GM18909 (cell line): ENCODE measurements around the gene RAB9A.
A peak's percentile ranks its signal among the peaks of the same experiment; 100 is the strongest.
"Not testable (repeated sequence)": the region's sequence is repeated elsewhere in the genome, so short reads cannot be mapped to it uniquely, and the experiment has no call there.

Experiments
- ATAC-seq: cut with Tn5 transposase; IDR thresholded peaks from one replicate; pipeline ENCODE4 v1.9.1; 2021; ENCODE audit warnings: mild to moderate bottlenecking; ENCODE audit not compliant: unreplicated experiment, poor library complexity

The RAB9A gene, protein sequence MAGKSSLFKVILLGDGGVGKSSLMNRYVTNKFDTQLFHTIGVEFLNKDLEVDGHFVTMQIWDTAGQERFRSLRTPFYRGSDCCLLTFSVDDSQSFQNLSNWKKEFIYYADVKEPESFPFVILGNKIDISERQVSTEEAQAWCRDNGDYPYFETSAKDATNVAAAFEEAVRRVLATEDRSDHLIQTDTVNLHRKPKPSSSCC

DNA sequence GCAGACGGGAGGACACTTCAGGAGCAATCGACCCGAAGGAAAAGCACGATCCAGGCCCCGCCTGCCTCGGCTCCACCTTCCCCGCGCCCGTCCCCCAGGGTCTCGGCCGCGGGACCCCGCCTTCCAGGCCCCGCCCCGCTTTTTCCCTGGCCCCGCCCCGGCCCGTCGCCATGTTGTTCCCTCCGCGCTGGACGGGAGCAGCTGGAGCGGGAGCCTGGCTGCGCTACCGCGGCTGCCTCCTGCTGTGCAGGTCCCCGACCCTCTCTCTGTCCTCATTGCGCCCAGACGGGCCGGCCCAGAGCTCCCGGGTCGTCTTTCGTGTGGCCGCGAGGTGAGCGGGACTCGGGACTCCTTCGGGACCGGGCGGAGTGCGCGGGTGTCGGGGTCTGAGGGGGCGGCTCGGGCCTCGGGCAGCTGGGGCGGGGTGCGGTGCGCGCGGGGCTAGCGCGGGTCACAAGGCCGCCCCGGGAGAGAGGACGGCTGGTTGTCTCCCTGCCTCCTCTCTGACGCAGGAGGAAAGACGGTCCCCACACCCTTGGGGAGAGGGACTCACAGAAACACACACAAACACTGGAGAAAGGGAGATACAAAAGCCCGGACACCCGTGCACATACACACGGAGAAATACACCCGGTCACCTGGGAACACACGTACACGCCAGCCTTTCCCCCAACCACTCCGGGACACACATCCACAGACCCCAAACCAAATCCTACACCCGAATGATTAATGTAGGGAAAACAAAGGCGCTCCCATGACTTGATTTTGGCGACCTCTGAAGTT lies at the start of gene RAB9A:
Gene RAB9A, plus strand, starts transcription at position 171 of the 783 bp plus-strand sequence. CDS start 19,619 bp downstream, outside the sequence.
- ATAC-seq, result peak; percentile 75

DNA sequence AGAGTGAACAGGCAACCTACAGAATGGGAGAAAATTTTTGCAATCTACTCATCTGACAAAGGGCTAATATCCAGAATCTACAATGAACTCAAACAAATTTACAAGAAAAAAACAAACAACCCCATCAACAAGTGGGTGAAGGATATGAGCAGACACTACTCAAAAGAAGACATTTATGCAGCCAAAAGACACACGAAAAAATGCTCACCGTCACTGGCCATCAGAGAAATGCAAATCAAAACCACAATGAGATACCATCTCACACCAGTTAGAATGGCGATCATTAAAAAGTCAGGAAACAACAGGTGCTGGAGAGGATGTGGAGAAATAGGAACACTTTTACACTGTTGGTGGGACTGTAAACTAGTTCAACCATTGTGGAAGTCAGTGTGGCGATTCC lies 47.2 kb upstream of the RAB9A start:
- ATAC-seq, result not testable (repeated sequence)

DNA sequence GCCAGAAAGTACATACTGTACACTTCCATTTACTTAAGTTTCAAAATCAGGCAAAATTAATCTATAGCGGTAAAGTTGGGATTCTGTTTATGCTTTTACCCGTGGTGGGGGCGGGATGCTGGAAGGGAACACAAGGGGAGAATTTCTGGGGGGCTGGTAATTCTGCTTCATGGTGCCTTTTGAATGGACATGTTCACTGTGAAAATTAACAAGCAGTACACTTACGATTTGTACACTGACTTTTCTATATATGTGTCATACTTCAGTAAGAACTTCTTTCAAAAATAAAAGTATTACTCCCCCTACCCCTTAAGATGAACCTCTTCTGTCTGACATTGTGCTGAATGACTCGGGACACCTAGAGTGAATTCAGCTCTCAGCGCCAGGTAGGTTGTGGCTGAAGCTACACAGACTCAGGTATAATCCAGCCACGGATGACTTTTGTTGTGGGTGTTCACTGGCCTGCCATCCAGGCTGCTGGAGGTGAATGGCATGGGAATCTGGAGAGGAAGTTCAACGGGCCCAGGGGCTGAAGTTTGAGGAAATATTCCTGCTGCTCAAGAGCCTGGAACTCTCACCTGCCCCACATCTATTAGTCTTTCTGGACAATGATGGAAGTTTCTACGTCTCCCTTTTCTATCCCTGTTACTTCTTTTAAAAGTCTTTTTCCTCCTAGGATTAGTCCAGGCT lies 43.3 kb upstream of the RAB9A start:
- ATAC-seq, result no peak

DNA sequence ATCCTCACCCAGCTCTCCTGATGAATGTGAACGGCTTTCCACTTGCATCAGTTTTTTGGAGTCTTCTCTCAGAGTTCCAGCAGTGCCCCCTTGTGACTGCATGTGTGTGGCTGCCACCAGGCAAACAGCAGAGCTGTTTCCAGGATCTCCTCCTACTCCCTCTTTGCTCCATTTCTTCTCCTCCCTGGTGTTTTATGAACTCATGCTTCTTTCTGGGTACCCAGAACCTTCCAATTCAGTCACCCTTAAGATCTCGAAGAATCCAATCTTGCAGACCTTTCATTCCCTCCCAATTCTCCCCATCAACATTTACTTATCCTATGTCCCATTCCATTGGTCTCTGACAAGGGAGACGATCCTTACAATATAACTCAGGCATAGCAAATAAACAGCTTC lies 42.8 kb upstream of the RAB9A start:
- ATAC-seq, result no peak

DNA sequence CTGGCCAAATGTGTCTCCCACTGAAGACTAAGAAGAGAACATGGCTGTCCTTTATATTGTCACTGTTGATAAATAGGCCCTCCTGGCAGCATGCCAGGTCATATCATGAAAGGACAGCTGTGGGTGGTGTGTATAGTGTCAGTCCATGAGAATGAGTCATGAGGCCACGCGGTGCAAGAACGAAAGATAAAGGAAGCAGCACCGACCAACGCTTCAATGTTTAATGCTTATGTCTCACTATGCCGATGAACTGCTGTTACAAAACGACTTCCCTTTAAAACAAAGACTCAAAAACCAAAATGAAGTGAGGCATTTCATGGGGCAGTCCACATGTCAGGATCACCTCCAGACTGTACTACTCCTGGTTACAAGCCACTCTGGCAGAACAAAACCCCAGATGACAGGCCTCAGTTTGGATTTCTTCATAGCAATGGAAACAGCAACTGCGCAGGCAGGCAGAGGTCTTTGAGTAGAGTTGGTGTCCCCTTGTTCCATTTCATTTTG lies 41.2 kb upstream of the RAB9A start:
- no peak for ATAC-seq

DNA sequence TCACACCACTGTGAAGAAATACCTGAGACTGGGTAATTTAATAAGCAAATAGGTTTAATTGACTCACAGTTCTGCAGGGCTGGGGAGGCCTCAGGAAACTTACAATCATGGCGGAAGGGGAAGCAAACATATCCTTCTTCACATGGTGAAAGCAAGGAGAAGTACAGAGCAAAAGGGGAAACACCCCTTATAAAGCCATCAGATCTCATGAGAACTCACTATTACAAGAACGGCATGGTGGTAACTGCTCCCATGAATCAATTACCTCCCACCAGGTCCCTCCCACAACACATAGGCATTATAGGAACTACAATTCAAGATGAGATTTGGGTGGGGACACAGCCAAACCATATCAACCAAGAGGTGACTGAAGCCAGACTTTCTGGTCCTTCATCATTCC lies 40.6 kb upstream of the RAB9A start:
- not testable (repeated sequence) for ATAC-seq

DNA sequence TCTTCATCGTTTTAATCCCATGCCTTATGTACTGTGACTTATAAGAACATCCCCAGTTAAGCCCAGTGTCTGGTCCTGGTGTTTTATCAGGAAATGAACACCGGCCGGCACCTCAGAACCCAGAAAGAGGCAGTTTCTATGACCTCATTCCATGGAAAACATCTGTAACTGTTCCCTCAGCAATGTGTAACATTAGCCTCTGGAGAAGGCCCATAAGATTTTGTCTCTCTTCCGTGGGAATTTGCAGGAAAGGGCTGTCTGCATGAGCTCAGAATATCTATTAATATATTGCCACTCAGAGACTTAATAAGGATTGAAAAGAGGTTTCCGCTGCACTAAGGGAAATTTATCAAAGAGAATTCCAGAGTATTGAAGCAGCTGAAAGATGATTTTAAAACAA lies 39.1 kb upstream of the RAB9A start:
- no peak for ATAC-seq

DNA sequence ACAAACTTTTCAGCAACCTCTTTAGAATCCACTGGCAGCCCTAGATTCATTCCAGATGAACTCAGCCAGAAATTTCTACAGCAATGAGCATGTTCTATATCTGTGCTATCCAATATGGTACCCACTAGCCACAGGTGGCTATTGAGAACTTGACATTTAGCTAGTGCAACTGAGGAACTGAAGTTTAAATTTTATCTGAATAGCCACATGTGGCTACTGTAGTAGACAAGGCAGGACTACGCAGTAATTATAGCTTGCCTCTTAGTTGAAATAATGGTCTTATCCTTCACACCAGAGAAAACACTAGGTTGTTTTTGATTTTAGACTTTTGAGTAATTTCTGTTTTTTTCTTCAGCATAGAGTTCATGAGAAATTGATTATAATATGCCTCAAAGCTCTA lies 38.6 kb upstream of the RAB9A start:
- ATAC-seq, result no peak

DNA sequence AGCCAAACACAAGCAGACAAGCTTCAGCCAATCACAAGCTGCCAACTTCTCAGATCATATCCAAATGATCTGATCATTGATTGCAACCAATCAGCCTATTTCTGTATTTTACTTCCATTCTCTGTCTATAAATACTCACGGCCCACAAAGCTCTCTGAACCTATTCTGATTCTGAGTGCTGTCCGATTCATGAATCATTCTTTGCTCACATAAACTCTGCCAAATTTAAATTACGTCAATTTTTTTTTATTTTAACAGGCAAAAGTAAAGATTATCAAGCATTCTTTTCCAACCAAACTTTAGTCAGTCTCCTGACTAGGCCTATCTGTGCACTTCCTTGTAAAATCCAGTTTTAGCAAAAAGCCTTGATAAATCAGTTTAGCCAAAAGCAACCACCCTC lies 37.8 kb upstream of the RAB9A start:
- no peak for ATAC-seq

DNA sequence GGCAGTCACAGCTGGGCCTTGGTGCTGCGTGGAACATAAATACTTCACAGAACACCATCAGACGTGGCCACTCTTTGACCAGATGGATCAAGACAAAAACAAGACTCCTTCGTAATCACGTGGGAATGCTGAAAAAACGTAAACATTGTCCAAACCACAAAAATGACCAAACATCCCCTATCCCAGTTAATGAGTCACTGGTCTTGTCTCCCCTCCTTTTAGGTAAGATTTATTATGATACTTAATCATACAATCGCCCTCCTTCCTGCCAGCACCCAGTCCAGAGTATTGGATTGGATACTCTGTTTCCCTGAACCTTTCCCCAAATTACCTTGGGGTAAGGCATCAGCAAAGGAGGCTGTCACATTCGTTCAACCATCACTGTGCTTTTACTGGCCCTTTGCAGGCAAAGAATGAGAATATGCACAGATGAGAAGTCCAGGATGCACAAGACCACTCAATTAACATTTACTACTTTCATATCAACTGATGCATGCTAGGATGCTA lies 36.6 kb upstream of the RAB9A start:
- ATAC-seq, result no peak

DNA sequence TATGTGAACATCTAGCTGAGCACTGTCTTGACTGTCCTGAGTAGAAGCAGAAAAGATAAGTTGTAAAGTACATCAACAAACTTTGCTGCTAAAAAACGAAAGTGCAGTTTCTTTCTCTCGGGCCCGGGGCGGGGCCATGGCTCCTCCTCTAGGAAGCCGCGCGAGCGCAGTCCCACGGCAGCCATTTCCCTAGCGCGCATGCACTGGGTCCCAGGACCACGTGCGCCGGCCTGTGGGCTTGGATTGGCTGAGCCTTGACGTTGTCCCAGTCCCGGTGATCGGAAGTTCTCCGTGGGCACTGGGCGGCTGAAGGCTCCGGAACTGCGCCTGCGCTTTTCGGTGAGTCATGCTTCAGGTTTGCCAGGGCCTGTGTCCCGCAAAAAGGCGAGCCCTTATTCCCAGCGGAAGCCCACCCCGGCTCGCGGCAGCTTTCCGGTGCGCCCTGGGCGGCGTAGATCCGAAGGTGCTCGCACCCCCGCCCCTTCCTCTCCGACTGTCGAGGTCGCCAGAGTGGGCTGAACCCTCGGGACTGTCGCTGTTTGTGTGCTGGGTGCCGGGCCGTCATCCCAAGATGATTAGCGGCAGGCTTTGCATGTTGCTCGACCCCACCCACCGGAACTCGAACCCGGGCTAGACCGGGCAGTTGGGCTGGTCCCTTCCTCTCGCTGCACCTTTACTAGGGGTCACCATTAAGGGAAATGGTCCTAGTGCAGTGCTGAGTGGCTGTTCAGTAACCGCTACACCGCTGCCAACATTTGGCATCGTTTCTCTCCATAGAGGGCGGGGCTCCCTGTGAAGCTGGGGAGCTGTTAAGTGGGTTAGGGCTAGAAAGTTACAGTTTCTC lies 35.9 kb upstream of the RAB9A start, which contains the start of gene TCEANC:
Gene TCEANC, plus strand, starts transcription at position 292 of the 844 bp plus-strand sequence. CDS start 9,368 bp downstream, outside the sequence.
- peak; percentile 97 for ATAC-seq

DNA sequence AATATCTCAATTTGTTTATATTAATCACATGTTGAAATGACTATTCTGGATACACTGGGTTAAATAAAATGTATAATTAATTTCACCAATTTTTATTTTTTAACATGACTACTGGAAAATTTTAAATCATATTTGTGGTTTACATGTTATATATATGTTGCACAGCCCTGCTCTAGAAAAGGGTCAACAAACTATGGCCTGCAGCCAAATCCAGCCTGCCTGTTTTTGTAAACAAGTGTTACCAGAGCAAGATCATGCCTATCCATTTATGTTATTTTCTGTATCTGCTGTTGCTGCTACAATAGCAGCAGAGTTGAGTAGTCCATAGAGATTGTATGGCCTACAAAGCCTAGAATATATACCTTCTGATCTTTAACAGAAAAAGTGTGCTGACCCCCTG lies 34.8 kb upstream of the RAB9A start:
- no peak for ATAC-seq

DNA sequence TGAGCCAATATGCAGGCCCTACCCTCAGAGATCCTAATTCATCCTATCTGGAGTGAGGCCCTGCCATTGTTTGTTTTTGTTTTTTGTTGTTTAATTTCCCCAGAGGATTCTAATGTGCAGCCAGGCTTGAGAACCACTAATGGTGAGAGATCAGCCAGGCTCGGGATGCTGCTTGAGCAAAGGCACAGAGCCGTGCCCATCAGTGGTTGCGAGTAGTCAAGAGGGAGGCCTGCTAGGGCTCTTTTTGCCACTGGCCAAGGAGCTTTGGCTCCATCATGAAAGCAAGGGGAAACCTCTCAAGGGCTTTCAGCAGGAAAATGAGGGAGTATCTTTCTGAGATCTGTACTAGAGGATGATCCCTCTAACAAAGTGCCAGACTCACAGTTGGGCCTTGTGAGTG lies 33.3 kb upstream of the RAB9A start:
- ATAC-seq, result no peak

DNA sequence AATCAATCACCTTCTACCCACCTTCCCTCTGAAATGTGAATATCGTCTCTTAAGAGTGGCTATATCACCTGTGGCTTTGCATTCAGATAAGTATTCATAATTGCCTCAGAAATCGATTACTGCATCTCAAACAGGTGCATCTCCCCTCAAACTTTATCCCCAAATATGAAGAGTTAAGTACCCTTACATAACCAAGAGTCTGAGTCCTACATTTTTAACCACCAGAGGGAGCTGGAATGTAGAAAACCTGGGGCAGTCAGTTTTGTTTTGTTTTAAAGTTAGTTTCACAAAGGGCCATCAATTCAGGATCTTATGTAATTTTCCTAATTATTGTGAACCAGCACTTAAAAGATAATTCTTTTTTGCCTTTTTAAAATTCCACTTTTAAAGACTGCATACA lies 30.3 kb upstream of the RAB9A start:
- no peak for ATAC-seq

DNA sequence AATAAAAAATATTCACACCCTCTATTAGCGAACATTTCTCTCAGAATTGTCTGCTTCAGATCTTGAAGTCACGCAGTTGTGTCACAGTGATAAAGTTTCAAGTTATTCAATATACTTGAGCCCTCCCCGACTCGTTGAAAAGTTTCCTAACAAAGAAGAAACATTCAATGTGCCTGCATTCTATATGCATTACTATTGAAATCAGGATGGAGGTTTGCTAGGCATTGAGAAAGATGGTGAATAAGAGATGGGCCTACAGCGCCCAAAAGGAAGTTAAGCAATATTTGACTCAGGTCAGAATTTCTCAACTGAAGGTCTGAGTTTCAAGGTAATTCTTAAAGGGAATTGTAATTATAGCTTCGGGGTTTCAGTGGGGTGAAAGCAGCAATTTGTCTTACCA lies 29.9 kb upstream of the RAB9A start:
- ATAC-seq, result no peak

DNA sequence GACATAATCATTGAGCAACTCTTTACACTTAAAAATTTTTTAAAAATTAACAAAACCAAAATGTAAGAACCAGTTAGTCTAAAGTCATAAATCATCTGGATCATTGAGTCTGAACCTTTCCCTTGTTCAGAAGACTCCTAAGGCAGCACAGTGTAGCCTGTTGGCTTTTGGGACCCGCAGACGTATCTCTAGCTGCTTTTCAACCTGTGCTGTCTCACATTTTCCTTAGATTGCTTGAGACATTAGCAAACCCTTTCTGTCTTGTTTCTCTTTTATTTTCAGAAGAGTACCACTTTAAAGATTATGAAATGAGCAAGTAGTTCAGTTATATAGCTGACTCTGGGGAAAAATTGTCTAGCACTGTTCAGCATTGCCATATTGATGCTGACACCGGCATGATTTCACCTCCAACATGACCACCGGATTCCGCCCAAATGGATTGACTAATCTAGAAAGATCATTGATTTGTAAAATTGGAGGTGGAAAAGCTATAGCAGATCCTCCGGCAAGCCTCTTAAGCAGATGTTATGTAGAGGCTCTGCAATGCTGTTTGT lies 27.1 kb upstream of the RAB9A start:
- ATAC-seq, result no peak

DNA sequence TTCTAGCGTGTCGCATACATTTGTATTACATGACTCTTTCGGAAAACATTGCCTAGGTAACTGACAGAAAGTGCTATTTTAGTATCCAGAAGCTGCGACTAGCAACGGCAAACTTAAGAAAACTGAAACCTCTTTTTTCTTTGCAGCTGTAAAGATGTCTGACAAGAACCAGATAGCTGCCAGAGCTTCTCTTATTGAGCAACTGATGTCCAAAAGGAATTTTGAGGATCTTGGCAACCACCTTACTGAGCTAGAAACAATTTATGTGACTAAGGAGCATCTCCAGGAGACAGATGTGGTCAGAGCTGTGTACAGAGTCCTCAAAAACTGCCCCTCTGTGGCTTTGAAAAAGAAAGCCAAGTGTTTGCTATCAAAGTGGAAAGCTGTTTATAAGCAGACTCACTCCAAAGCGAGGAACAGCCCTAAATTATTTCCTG lies 26.6 kb upstream of the RAB9A start:
- no peak for ATAC-seq

DNA sequence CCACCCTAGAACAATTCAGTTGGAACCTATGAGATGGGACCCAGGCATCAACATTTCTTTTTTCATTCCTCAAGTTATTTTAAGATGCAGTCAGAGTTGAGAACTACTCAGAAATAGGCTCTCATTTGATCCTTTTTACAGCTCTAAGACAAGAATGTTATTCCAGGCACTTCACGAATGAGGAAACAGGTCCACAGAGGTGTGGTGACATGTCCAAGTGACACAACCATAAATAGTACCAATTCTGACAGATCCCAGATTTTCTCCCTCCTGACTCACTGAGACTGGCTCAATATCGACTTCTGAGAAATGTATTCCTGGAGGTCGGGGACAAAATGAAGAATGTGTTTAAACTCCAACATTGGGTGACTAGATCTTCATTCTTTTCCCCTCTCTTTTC lies 24.9 kb upstream of the RAB9A start:
- no peak for ATAC-seq

DNA sequence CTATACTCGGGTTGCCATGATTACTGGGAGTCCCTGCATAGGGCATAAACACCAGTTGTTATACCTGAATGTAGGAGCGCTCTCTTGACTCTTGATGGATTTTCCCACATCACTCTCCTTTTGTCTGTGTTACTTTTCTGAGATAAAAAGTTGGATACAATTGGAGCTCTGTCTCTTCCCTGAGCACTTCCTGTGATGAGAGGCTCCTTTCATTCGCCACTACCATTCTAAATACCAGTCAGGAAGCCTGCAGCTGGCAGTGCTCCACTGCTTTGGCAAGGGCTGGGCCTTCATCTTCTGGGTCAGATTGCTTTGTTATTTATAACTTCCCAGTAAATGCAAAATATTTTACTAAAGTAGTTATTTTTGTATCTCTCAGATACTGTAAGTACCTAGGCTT lies 22.1 kb upstream of the RAB9A start:
- ATAC-seq, result no peak

DNA sequence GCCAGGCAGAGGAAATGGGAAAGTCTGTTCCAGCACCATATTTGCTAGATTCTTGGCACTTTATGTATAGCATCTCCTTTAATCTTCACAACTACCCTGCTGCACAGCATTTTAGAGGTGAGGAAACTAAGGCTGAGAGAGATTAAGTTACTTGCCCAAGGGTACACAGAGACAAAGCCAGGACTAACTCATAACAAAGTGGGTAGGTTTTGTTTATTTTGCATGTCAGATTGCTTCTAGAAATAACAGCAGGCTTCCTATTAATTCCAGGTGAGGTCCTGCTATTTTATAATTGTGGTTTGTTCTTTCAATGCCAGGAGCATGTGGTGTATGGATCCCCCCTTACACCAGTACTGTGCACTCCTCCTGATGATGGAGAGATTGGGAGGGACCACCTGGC lies 21.0 kb upstream of the RAB9A start:
- ATAC-seq, result no peak
